ENCODE measurements around the gene MRPS17.
A peak's percentile ranks its signal among the peaks of the same experiment; 100 is the strongest.

DNA sequence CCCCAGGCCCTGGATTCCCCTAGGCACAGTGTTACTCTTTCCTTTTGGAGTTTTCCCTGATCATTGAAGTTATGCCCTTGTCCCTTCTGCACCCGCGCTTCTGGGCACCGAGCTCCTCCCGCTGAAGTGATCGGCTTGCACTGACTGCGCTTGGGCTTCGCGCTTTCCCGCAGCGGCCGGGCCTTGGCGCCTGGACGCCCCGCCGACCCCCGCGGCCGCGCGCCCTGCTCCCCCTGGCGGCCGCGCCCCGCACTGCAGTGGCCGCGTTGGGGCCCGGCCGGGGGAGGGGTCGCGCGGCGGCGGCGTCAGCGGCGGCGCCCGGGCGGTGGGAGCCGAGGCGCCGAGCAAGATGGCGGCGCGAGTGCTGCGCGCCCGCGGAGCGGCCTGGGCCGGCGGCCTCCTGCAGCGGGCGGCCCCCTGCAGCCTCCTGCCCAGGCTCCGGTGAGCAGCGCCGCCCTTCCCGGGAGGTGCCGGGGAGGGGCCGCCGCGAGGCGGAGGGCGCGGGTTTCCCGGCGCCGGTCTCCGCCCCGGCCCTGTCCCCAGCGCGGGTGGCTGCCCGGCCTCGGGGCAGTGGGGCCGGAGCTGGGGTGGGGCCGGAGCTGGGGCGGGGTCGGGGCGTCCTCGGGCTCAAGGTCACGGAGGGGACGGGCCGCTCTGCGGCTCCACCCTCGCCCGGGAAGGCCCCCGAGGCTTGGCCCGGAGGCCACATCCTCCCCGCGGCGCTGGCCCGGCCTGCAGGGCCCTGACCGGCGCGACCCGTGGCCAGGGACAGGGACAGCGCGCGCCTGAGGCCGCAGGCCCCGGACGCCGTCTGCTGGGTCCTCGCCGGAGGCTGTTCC is 12.8 kb downstream of the MRPS17 start, which contains the start of gene NIPSNAP2:
- TF ChIP-seq, protein P1, sequence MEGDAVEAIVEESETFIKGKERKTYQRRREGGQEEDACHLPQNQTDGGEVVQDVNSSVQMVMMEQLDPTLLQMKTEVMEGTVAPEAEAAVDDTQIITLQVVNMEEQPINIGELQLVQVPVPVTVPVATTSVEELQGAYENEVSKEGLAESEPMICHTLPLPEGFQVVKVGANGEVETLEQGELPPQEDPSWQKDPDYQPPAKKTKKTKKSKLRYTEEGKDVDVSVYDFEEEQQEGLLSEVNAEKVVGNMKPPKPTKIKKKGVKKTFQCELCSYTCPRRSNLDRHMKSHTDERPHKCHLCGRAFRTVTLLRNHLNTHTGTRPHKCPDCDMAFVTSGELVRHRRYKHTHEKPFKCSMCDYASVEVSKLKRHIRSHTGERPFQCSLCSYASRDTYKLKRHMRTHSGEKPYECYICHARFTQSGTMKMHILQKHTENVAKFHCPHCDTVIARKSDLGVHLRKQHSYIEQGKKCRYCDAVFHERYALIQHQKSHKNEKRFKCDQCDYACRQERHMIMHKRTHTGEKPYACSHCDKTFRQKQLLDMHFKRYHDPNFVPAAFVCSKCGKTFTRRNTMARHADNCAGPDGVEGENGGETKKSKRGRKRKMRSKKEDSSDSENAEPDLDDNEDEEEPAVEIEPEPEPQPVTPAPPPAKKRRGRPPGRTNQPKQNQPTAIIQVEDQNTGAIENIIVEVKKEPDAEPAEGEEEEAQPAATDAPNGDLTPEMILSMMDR (IDR thresholded peaks at IDR 0.05) = peak; percentile 83 to 97 (median 96)
- TF ChIP-seq POLR2A (IDR thresholded peaks at IDR 0.05) = peak in 2 of 4 donors; percentile 61 to 70

Measured in upper lobe of left lung (tissue), 4 donors.